Measurements from ENCODE around the gene PPM1G. TPM values are rescaled to one million over a fixed set of nuclear protein-coding genes. Genes with fewer than 3 reads are reported as not detected.

PPM1G gene
- total RNA-seq, 1 experiment from 2014 or later = 147 TPM

DNA sequence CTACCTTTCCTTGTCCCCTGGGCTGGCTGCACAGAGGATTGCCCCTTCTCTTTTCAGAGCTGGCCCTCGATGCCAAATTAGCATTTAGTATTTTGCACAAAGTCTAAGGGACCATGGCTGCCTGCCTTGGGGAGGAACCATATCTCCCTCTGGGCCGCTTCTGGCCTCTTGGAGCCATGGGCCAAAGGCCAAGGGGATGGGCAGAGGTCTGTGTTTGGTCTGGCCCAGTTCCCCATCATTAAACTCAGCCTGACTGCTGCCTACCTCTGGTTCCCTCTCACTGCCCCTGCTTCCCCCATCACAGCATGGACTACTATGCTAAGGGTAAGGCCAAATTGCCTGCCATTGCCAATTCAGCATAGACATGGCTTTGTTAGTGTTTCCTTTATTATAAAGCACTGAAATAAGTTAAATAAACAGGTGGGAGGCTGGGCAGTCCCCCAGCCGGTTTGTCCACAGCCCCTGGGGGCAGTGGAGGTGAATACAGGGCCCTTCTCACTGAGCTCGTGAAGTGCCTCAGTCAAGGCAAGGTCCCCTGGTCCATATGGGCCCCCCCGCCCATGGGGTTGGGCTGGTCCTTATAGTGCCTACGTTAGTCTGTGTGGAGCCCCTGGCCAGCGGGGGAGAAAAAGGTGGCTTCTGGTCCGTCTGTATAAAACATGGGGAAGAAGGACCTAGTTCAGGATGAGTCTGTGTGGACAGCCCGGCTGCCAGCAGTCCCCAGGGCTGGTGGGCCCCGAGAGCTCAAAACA, 32.3 kb downstream of the PPM1G start:
- POLR2A ChIA-PET (ENCODE audit: low non-redundant PET) = no interaction called here
- Histone ChIP-seq H3K9me3 (ENCODE audit: low read depth, low read length, poor library complexity, severe bottlenecking) (no peaks in the 10 kb centered on the region), H3K4me3 (ENCODE audit: low read depth, low read length, poor library complexity, severe bottlenecking) (no peak overlapping the region), H3K4me1 (ENCODE audit: insufficient read depth, low read length, poor library complexity, severe bottlenecking) (peaks cover 19% of the 10 kb centered on the region), H3K27me3 (replicated peaks; ENCODE audit: insufficient read depth, low read depth, low read length, poor library complexity) (no peaks in the 10 kb centered on the region), H3K27ac (ENCODE audit: low read depth, low read length, poor library complexity, severe bottlenecking) (peak overlapping the region; percentile 14), H3K36me3 (ENCODE audit: insufficient read depth, low read length, poor library complexity, severe bottlenecking) (peaks cover 82% of the 10 kb centered on the region)
- intact Hi-C loops (cut with micrococcal nuclease; ENCODE audit: unreplicated experiment) = no loop called here
- no TSS peak for BruUV-seq (replicated peaks)
- CTCF ChIA-PET = no interaction called here
- no peak for DNase-seq (ENCODE audit: low spot score)
- no peak for TF ChIP-seq EZH2 (IDR thresholded peaks at IDR 0.05; ENCODE audit: borderline replicate concordance, low read depth, low read length, poor library complexity, severe bottlenecking)
- TF ChIP-seq, protein P1, sequence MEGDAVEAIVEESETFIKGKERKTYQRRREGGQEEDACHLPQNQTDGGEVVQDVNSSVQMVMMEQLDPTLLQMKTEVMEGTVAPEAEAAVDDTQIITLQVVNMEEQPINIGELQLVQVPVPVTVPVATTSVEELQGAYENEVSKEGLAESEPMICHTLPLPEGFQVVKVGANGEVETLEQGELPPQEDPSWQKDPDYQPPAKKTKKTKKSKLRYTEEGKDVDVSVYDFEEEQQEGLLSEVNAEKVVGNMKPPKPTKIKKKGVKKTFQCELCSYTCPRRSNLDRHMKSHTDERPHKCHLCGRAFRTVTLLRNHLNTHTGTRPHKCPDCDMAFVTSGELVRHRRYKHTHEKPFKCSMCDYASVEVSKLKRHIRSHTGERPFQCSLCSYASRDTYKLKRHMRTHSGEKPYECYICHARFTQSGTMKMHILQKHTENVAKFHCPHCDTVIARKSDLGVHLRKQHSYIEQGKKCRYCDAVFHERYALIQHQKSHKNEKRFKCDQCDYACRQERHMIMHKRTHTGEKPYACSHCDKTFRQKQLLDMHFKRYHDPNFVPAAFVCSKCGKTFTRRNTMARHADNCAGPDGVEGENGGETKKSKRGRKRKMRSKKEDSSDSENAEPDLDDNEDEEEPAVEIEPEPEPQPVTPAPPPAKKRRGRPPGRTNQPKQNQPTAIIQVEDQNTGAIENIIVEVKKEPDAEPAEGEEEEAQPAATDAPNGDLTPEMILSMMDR (conservative IDR thresholded peaks at IDR 0.05; ENCODE audit: low read depth, low read length) = no peak

DNA sequence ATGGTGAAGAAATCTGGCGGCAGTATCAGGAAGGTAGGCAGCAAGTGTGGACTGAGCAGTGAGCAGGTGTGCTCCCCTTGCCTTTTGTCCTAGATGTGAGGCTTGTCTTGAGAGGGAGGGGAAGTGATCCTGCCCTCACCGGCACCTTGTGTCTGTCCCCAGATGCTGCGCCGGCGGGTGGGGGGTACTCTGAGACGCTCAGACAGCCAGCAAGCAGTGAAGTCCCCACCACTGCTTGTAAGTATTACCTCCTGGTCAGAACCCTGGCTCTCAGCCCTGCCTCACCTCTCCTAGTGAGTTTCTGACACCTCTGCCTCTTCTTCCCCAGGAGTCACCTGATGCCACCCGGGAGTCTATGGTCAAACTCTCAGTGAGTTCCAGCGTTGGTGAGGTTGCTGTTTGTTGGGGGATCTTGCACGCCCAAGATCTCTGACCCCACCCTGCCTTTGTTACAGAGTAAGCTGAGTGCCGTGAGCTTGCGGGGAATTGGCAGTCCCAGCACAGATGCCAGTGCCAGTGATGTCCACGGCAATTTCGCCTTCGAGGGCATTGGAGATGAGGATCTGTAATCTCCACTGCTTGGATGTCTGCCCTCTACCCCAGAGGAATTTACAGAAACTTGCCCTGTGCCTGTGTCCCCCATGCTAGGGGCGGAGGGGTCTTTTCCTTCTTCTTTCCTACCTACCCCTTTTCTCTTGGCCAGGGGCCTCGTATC, 33.1 kb downstream of the PPM1G start:
- Histone ChIP-seq H3K27ac (ENCODE audit: low read depth, low read length, poor library complexity, severe bottlenecking) (no peak overlapping the region), H3K36me3 (ENCODE audit: insufficient read depth, low read length, poor library complexity, severe bottlenecking) (peaks cover 74% of the 10 kb centered on the region), H3K4me3 (ENCODE audit: low read depth, low read length, poor library complexity, severe bottlenecking) (no peak overlapping the region), H3K9me3 (ENCODE audit: low read depth, low read length, poor library complexity, severe bottlenecking) (no peaks in the 10 kb centered on the region), H3K4me1 (ENCODE audit: insufficient read depth, low read length, poor library complexity, severe bottlenecking) (peaks cover 24% of the 10 kb centered on the region), H3K27me3 (replicated peaks; ENCODE audit: insufficient read depth, low read depth, low read length, poor library complexity) (no peaks in the 10 kb centered on the region)
- BruUV-seq (replicated peaks) = no TSS peak
- ChIA-PET POLR2A (ENCODE audit: low non-redundant PET) (no interaction called here), CTCF (no interaction called here)
- TF ChIP-seq EZH2 (IDR thresholded peaks at IDR 0.05; ENCODE audit: borderline replicate concordance, low read depth, low read length, poor library complexity, severe bottlenecking) = no peak
- TF ChIP-seq, protein P1 (conservative IDR thresholded peaks at IDR 0.05; ENCODE audit: low read depth, low read length) = no peak
- no peak for DNase-seq (ENCODE audit: low spot score)
- intact Hi-C loops (cut with micrococcal nuclease; ENCODE audit: unreplicated experiment) = no loop called here

DNA sequence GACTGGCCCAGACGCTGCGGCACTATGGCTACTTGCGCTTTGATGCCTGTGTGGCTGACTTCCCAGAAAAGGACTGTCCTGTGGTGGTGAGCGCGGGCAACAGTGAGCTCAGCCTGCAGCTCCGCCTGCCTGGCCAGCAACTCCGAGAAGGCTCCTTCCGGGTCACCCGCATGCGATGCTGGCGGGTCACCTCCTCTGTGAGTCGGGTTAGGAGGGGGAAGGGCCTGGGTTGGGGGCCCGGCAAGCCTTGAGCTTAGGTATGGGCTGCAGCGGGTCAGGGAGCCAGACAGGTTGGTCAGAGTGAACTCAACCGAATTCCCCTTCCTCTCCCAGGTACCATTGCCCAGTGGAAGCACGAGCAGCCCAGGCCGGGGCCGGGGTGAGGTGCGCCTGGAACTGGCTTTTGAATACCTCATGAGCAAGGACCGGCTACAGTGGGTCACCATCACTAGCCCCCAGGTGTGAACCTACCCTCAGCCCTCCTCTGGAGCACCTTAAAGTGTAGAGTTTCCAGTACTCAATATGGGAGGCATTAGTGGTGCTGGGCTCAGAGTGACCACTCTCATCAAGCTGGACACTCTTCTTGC, 33.8 kb downstream of the PPM1G start:
- no peak for TF ChIP-seq EZH2 (IDR thresholded peaks at IDR 0.05; ENCODE audit: borderline replicate concordance, low read depth, low read length, poor library complexity, severe bottlenecking)
- TF ChIP-seq, protein P1 (conservative IDR thresholded peaks at IDR 0.05; ENCODE audit: low read depth, low read length) = no peak
- Histone ChIP-seq H3K27me3 (replicated peaks; ENCODE audit: insufficient read depth, low read depth, low read length, poor library complexity) (no peaks in the 10 kb centered on the region), H3K4me3 (ENCODE audit: low read depth, low read length, poor library complexity, severe bottlenecking) (no peak overlapping the region), H3K27ac (ENCODE audit: low read depth, low read length, poor library complexity, severe bottlenecking) (no peak overlapping the region), H3K36me3 (ENCODE audit: insufficient read depth, low read length, poor library complexity, severe bottlenecking) (peaks cover 71% of the 10 kb centered on the region), H3K9me3 (ENCODE audit: low read depth, low read length, poor library complexity, severe bottlenecking) (no peaks in the 10 kb centered on the region), H3K4me1 (ENCODE audit: insufficient read depth, low read length, poor library complexity, severe bottlenecking) (peaks cover 19% of the 10 kb centered on the region)
- intact Hi-C loops (cut with micrococcal nuclease; ENCODE audit: unreplicated experiment) = no loop called here
- no peak for DNase-seq (ENCODE audit: low spot score)
- CTCF ChIA-PET = no interaction called here
- BruUV-seq (replicated peaks) = no TSS peak
- POLR2A ChIA-PET (ENCODE audit: low non-redundant PET) = interaction anchor here (0.6 kb wide), 1 partner anchor 114 kb away, joined by 3 read pairs; no protein-coding TSS in a partner anchor

Measured in A673 (cell line).